GM18526 (cell line): ENCODE data around the gene PRICKLE3.

Source experiments
- POLR2A ChIP-seq: IDR thresholded peaks from 3 replicates; pipeline ENCODE4 v1.6.1; 2011; ENCODE audit not compliant: insufficient read length; ENCODE audit errors: extremely low read depth

Gene PRICKLE3

DNA sequence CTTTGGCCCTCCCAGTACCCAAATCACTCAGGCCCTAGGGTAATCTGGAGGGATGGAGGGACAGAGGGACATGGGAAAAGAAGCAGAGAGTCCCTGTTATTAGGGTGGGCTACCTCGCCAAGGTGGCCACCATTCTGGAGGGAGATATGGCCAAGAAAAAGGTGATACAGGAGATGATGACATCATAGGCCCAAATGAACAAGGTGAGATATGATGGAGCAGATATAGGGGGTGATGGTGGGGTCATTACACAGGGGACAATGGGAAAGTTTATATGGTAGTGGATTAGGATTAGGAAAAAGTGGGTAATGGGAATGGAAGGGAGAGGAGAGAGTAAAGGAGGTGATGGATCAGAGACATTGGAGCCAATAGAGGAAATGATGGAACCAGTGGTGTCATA lies 26.7 kb upstream of the PRICKLE3 start:
- TF ChIP-seq POLR2A: no peak

DNA sequence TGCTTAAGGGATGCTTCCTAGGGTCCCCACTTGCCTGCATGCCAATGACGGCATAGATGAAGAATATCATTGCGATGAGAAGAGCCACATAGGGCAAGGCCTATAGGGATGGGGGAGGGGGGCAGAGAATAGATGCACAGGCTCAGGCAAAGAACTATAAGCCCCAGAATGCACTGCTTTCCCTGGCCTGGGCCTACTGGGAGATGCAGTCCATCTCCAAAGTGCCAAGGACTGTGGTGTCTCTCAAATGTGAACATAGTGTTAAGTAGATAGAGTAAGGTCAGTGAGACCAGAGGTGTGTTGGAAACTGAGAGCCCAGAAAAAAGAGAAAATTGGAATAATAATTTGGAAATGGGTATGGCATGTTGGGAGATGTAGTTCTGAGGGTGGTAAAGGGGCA lies 26.0 kb upstream of the PRICKLE3 start:
- TF ChIP-seq POLR2A: no peak

DNA sequence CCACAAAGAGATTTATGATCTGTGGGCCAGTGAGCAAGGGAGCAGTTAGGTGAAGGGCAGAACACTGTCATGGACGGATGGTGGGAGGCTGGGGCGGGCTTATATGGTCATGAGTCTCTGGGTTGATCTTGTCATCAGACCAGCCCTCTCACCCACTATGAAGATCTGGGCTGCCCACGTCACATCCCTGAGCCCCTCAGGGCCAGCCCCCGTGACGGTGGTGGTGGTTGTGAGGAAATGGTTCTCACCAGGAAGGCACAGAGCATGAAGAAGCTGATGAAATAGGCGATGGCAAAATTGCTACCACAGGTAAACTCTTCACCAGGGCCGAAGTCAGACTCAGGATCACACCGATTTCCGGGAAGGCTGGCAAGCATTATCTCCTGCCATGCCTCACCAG lies 24.9 kb upstream of the PRICKLE3 start:
- no peak for TF ChIP-seq POLR2A

DNA sequence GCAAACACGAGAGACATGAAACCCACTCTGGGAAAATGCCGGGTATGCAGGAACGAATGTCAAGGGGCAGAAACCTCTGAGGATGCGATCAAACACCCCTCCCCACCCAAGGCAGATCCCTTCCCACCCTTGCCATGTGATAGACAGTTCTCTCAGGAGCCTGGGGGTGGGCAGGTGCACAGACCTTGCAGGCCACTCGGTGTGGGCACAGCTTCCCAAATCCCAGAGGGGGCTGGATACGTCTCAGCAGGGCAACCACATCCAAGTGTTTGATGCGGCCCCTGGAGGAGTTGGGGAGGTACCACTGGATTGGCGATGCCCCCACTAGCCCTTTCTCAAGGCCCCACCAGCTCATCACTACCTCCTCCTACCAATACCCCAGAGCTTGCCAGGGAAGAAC lies 24.2 kb upstream of the PRICKLE3 start:
- no peak for TF ChIP-seq POLR2A

DNA sequence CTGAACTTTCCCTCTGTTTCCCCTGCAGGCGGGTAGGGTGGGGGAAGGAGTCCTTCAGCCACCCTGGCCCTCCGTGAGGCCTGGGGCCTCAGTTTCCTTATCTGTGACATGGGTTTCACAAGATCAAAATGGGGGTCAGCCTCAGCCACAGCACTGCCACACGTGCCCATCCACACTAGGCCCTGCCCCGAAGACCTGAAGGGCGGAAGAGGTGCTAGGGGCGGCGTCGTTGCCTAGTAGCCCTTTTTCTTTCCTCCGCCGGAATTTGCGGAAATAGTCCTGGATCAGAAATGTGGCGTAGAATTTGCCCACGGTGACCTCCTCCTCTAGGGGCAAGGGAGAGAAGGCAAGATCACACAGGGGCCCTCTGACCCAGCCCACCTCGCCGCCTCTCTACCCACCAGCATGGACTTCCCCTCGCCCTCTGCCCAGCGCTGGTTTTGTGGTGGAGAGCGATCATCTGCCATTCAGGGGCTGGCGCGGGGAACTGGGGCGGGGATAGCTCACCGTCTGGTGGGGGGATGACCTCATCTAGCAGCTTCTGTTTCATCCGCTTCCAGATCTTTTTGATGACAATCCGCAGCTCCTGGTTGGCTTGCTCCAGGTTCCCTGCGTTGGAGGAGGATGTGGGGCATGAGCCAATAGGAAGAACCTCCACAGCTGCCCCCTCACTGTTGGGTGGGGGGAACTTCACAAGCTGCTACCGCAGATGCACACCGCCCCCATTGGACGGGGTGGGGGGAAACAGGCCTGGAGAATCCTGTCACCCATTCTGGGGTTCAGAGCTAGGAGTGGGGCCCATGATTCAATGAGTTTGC lies 23.5 kb upstream of the PRICKLE3 start:
- no peak for TF ChIP-seq POLR2A

DNA sequence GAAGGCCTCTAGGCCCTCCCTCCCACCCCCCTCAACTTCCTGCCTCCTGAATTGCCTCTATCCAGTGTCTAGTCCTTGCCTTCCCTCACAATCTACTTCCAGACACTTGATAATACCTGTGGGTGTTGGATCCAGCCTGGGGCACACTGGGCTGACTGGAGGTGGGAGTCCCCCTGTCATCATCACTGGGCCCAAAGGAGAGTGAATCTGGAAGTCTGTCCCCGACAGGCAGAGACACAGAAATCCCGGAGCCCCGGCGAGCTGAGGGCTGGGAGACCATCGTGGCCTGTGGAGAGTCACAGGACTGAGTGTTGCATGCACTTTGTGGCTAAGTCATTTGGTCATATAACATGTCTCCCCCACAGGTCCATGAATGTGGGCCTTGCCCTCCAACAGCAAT lies 22.2 kb upstream of the PRICKLE3 start:
- no peak for TF ChIP-seq POLR2A

DNA sequence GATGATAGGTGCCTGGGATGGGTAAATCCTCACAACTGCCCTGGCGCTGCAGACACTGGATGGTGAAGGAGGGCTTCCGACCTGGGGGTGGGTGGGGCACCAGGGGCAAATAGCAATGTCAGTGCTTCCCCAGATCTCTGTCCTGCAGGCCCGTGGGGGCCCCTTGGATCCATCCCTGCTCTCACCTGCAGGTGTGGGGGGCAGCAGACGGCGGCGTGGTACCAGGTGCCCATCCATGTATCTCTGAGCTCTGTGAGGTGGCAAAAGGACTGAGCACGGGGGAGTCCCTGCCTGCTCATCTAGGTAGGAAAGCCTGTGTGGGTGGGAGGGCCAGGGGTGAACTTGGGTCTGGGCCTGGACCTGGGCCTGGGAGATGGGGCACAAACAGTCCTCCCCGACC lies 20.4 kb upstream of the PRICKLE3 start:
- no peak for TF ChIP-seq POLR2A

DNA sequence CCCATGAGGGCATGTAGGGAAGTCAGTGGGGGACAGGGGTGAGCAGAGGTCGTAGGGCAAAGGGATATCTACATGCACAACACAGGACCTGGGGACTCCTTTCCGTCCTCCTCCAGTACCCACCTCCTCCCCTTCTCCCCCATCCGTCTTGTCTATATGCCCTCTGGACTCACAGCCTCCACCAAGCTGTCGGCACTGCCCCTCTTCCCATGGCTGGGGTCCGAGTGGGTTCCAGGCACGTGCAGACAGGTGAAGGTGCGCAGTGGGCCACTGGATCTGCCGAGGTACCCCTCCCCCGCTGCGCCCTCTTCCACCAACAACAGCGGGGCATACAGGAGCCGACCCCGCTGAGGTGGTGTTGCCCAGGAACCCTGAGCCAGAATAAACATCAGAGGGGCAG lies 19.3 kb upstream of the PRICKLE3 start:
- TF ChIP-seq POLR2A: no peak

DNA sequence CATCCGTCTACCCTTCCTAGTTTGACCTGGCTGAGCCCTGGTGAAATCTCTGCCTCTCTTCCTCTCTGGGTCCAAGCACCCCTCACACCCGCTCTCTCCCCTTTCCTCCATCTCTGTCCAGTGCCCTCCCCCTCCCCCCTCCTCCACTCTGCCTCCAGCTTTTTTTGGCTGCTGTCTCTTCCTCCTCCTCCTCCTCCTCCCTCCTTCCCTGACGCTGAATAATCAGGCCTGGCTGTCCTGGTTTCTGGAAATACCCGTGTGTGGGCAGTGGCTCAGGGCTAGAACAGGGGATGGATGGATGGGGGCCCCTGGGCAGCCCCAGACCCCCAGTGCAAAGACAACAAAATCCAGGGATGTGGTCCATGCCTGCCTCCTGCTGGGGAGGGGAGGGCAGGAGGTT lies 18.5 kb upstream of the PRICKLE3 start:
- no peak for TF ChIP-seq POLR2A

DNA sequence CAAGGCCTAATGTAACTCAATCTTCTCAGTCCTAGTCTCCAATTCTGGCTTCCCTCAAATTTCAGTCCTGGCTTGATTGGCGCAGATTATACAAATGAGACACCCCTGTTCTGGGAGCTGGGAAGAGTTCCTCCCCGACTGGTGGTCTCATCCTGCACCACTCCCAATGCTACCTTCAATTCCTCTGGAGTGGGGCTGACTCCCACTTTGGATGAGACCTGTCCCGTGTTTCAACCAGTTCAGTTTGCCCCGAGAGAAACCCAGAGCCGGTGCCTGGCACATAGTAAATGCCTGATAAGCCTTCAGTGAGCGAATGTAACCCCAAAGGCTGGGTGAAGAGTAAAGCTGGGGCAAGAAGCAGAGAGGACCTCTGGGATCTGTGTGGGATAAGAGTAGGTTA lies 17.8 kb upstream of the PRICKLE3 start:
- TF ChIP-seq POLR2A: no peak

DNA sequence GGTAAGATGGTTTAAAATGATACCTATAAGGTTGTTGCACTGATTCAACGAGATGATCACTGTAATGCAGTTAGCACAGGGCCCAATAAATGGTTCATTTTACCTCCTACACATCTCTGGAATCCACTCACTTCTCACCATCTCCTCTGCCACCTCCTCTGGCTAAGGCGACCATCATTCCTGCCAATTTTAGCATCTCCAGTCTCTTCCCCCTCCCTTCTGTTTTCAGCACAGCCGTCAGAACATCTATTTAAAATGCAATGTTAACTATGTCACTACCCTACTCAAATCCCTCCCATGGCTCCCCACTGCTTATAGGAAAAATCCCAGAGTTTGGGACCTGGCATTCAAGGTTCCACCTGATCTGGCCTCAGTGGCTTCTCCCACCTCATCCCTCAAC lies 17.4 kb upstream of the PRICKLE3 start:
- TF ChIP-seq POLR2A: no peak

DNA sequence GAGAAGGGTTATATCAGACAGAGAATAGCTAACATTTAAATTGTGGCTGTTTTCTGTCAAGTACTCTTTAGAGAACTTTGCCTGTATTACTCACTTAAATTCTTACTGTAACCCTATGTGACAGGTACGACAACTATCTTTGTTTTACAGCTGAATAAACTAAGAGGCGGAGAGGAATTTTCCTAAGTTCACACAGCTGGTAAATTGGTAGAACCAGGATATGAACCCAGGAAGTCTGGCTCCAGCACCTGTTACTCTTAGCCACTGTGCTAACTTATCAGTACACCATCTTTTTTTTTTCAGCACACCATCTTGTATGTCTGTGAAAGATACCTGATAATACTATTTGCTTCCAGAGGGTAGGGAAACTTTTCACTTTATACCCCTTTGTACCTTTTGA lies 15.8 kb upstream of the PRICKLE3 start:
- TF ChIP-seq POLR2A: no peak

DNA sequence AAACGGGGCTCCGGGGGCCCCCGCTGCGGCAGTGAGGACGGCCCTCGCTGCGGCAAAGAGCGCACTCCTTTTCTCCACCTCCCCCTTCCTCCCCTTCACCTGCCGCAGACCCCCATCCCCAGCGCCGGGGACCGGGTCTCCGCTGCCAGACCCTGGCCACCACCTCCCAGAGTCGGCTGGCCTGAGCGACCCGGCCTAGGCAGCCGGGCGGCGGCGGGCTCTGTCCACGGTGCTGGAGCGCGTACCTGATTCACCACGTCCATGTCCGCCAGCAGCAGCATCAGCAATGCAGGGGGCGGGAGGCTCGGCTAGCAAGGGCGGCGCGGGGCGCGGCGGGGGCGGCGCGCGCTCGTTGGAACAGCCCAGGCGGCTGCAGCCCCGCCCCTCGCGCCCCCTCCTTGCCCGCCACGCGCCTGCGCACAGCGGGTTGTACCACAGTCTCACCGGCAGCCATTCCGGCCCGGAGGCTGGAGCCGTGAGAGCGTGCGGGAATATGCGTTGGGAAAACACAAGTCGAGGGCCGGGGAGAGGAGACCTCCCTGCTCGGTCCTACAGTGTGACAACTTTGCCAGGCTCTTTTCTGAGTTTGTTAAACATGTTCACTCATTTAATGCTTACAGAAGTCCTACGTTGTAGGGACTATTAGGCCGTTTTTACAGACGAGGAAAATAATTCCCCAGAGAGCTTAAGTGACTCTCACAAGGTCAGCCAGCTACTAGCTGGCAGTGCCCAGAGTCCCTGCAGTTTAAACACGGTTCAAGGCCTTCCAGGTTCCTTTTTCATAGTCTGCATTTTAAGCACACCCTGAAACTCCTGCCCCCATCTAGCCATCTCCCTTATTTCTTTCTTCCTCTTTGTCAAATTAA lies 14.0 kb upstream of the PRICKLE3 start, which contains the start of gene SYP:
TSS of gene SYP (minus strand) at position 288 of the 866 bp plus-strand sequence. CDS start at position 281, 7 bp downstream.
- TF ChIP-seq POLR2A: peak; percentile 89

DNA sequence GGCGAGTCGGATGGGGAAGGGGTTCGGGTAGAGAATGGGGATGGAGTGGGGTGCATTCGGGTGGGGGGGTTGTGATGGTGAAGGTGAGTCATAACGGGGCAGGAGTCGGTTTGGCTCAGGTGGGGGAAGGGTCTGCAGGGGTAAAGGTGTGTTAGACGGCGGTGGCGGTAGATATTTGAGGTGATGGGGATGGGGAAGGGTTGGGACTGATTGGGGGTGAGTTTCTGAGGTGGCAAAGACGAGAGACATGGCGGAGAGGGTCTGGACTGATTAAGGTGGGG lies 13.1 kb upstream of the PRICKLE3 start:
- TF ChIP-seq POLR2A: no peak

DNA sequence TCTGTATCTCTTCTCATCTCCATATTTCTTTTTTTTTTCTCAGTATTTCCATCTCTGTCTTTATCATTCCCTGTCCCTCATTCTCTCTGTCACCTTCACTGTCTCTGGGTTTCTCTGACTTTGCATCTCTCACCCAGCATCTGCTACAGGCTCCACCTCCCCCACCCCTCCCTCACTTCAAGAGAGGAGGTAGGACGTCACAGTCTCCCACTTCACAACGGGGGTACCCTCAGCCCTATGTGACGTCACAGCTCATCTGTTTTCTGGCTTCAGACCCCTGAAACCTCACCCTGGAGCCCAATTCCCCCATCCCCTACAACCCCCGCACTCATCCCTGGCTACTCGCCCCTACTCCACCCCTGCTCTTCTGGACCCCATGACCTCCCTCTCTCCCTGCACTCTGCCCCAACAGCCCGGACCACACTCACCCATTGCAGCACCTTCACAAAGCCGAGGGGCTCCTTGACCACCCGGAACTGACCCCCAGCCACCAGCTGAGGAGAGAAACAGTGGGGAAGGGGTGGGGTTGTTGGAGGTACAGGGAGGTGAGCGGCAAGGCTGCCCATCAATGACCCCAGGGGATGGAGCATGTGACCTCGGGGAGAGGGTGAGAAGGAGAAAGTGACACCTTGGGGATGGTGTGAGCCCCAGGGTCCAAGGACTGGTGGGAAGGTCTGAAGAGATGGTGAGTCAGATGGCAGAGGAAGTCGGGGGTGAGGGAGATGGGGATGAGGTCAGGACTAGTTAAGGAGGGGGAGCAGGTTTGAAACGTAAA lies 12.6 kb upstream of the PRICKLE3 start:
- TF ChIP-seq POLR2A: no peak
